ENCODE data around the gene ARFIP2.
"Not testable (repeated sequence)": the region's sequence is repeated elsewhere in the genome, so short reads cannot be mapped to it uniquely, and the experiment has no call there.

ARFIP2 gene

GRCh38 chr11:6481012-6481923 lies at the start of gene ARFIP2, which contains the start of gene TIMM10B:
Gene ARFIP2, minus strand, starts transcription at chr11:6481331. Its CDS starts 910 bp downstream, at chr11:6480421.
Gene TIMM10B, plus strand, starts transcription at chr11:6481501. Its CDS starts 16 bp downstream, at chr11:6481517.
- peak; percentile 98 for DNase-seq

- no peak for DNase-seq
These were observed 49.7 kb upstream of the ARFIP2 start for GRCh38 chr11:6530848-6531247.

- no peak for DNase-seq
These were observed 48.1 kb upstream of the ARFIP2 start for GRCh38 chr11:6529266-6529665.

- DNase-seq, result no peak
These were observed 45.4 kb upstream of the ARFIP2 start for GRCh38 chr11:6526411-6527135.

GRCh38 chr11:6523253-6523652 lies 42.1 kb upstream of the ARFIP2 start:
- peak; percentile 81 for DNase-seq

- not testable (repeated sequence) for DNase-seq
These were observed 40.8 kb upstream of the ARFIP2 start for GRCh38 chr11:6521946-6522345.

- no peak for DNase-seq
These were observed 39.1 kb upstream of the ARFIP2 start for GRCh38 chr11:6520265-6520664.

- DNase-seq, result no peak
These were observed 35.7 kb upstream of the ARFIP2 start for GRCh38 chr11:6516865-6517264.

- peak; percentile 78 for DNase-seq
These were observed 24.6 kb upstream of the ARFIP2 start for GRCh38 chr11:6505577-6506240.

GRCh38 chr11:6504166-6504565 lies 23.0 kb upstream of the ARFIP2 start:
- DNase-seq, result no peak

- no peak for DNase-seq
These were observed 21.3 kb upstream of the ARFIP2 start for GRCh38 chr11:6502382-6502781.

GRCh38 chr11:6498544-6498943 lies 17.4 kb upstream of the ARFIP2 start:
- no peak for DNase-seq

- no peak for DNase-seq
These were observed 17.0 kb upstream of the ARFIP2 start for GRCh38 chr11:6498121-6498520.

- DNase-seq, result no peak
These were observed 16.1 kb upstream of the ARFIP2 start, which contains the start of gene DNHD1 for GRCh38 chr11:6497069-6497839. Gene DNHD1, plus strand, starts transcription at chr11:6497280. Its CDS starts 936 bp downstream, at chr11:6498216.

- DNase-seq, result no peak
These were observed 8.2 kb upstream of the ARFIP2 start for GRCh38 chr11:6489306-6489705.

- no peak for DNase-seq
These were observed 7.7 kb upstream of the ARFIP2 start for GRCh38 chr11:6488821-6489220.

GRCh38 chr11:6488342-6488741 lies 7.2 kb upstream of the ARFIP2 start:
- DNase-seq, result no peak

- no peak for DNase-seq
These were observed 5.8 kb upstream of the ARFIP2 start for GRCh38 chr11:6486938-6487337.

- DNase-seq, result no peak
These were observed 5.1 kb upstream of the ARFIP2 start for GRCh38 chr11:6486256-6486655.

GRCh38 chr11:6485661-6486060 lies 4.5 kb upstream of the ARFIP2 start:
- no peak for DNase-seq

- DNase-seq, result no peak
These were observed 1.9 kb upstream of the ARFIP2 start for GRCh38 chr11:6483015-6483414.

- DNase-seq, result no peak
These were observed 1.3 kb upstream of the ARFIP2 start for GRCh38 chr11:6482441-6482840.

- DNase-seq, result no peak
These were observed 769 bp upstream of the ARFIP2 start for GRCh38 chr11:6481924-6482275.
